ENCODE results near the gene SMYD3. TPM values are rescaled to one million over a fixed set of nuclear protein-coding genes. Genes with fewer than 3 reads are reported as not detected.

SMYD3 gene
- total and polyA plus RNA-seq, 9 of the 15 experiments (the other 6 are each of a cell fraction or from before 2014, with no cell fraction given): 128 to 440 (median 197) TPM

GRCh38 chr1:246170574-246171261 is 336.4 kb downstream of the SMYD3 start (continued):
- peak; percentile 87 for TF ChIP-seq LEF1 (IDR thresholded peaks at IDR 0.05)
- no peak for TF ChIP-seq CREBBP (IDR thresholded peaks at IDR 0.05; ENCODE audit: low read depth, low read length)
- TF ChIP-seq ZNF274 (IDR thresholded peaks at IDR 0.05; ENCODE audit: borderline replicate concordance, low read depth, low read length): no peak
- TF ChIP-seq ZNF511 (CRISPR knock-in tag; IDR thresholded peaks at IDR 0.05): no peak
- no peak for TF ChIP-seq ATF3 (IDR thresholded peaks at IDR 0.05)
- no peak for TF ChIP-seq ATF3 (CRISPR knock-in tag; conservative IDR thresholded peaks at IDR 0.05)
- TF ChIP-seq SMAD4 (CRISPR knock-in tag; conservative IDR thresholded peaks at IDR 0.05): peak; percentile 56; the same call in 1 of the 2 replicates
- TF ChIP-seq BRD9 (IDR thresholded peaks at IDR 0.05; ENCODE audit: low read depth, partially characterized antibody): peak; percentile 94
- TF ChIP-seq CCAR2 (IDR thresholded peaks at IDR 0.05; ENCODE audit: low read depth, low read length): no peak
- TF ChIP-seq PKNOX1 (IDR thresholded peaks at IDR 0.05): peak; percentile 91
- no peak for TF ChIP-seq RBM15 (IDR thresholded peaks at IDR 0.05; ENCODE audit: insufficient read depth, low read length)
- TF ChIP-seq ZNF217 (CRISPR knock-in tag; IDR thresholded peaks at IDR 0.05): no peak
- TF ChIP-seq ZFP30 (CRISPR knock-in tag; IDR thresholded peaks at IDR 0.05; ENCODE audit: borderline replicate concordance): no peak
- TF ChIP-seq MEF2D (tag; conservative IDR thresholded peaks at IDR 0.05; ENCODE audit: low read depth): no peak
- no peak for TF ChIP-seq NELFE (IDR thresholded peaks at IDR 0.05; ENCODE audit: insufficient read depth, insufficient read length)
- TF ChIP-seq ZBTB34 (CRISPR knock-in tag; IDR thresholded peaks at IDR 0.05): no peak
- no peak for TF ChIP-seq NKRF (IDR thresholded peaks at IDR 0.05; ENCODE audit: borderline replicate concordance)
- peak; percentile 83 for TF ChIP-seq ZNF592 (IDR thresholded peaks at IDR 0.05)

Data from K562 (cell line).